Measurements from ENCODE around the gene TMEM263. TPM values are rescaled to one million over a fixed set of nuclear protein-coding genes. Genes with fewer than 3 reads are reported as not detected.
A peak's percentile ranks its signal among the peaks of the same experiment; 100 is the strongest.

Gene TMEM263
- total and polyA plus RNA-seq, 2 of the 13 experiments (the other 11 are each of a cell fraction or from before 2014, with no cell fraction given): 25.9 to 58.6 TPM

GRCh38 chr12:106955377-106956047 is at the start of gene TMEM263 (continued):
- TF ChIP-seq, protein P1, sequence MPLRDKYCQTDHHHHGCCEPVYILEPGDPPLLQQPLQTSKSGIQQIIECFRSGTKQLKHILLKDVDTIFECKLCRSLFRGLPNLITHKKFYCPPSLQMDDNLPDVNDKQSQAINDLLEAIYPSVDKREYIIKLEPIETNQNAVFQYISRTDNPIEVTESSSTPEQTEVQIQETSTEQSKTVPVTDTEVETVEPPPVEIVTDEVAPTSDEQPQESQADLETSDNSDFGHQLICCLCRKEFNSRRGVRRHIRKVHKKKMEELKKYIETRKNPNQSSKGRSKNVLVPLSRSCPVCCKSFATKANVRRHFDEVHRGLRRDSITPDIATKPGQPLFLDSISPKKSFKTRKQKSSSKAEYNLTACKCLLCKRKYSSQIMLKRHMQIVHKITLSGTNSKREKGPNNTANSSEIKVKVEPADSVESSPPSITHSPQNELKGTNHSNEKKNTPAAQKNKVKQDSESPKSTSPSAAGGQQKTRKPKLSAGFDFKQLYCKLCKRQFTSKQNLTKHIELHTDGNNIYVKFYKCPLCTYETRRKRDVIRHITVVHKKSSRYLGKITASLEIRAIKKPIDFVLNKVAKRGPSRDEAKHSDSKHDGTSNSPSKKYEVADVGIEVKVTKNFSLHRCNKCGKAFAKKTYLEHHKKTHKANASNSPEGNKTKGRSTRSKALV (CRISPR knock-in tag; IDR thresholded peaks at IDR 0.05): no peak
- peak; percentile 59 for TF ChIP-seq GABPB1 (CRISPR knock-in tag; IDR thresholded peaks at IDR 0.05)
- 0 out of 2 replicates have a peak, but pooled peaks have one; percentile 35 for TF ChIP-seq ZNF296 (CRISPR knock-in tag; conservative IDR thresholded peaks at IDR 0.05)
- TF ChIP-seq ZNF260 (CRISPR knock-in tag; IDR thresholded peaks at IDR 0.05; ENCODE audit: borderline replicate concordance, low read depth): no peak
- TF ChIP-seq, protein P2, sequence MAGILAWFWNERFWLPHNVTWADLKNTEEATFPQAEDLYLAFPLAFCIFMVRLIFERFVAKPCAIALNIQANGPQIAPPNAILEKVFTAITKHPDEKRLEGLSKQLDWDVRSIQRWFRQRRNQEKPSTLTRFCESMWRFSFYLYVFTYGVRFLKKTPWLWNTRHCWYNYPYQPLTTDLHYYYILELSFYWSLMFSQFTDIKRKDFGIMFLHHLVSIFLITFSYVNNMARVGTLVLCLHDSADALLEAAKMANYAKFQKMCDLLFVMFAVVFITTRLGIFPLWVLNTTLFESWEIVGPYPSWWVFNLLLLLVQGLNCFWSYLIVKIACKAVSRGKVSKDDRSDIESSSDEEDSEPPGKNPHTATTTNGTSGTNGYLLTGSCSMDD (CRISPR knock-in tag; IDR thresholded peaks at IDR 0.05): no peak
- TF ChIP-seq ELF3 (CRISPR knock-in tag; IDR thresholded peaks at IDR 0.05): no peak; the same call in 1 of the 2 replicates
- no peak; the same call in 1 of the 2 replicates for TF ChIP-seq ZSCAN12 (CRISPR knock-in tag; IDR thresholded peaks at IDR 0.05)
- peak; percentile 88; the same call in 1 of the 2 replicates for TF ChIP-seq TEAD2 (CRISPR knock-in tag; IDR thresholded peaks at IDR 0.05)
- no peak for TF ChIP-seq TEF (CRISPR knock-in tag; IDR thresholded peaks at IDR 0.05)
- no peak for TF ChIP-seq HOMEZ (CRISPR knock-in tag; IDR thresholded peaks at IDR 0.05; ENCODE audit: low read depth)
- no peak for TF ChIP-seq GPN1 (CRISPR knock-in tag; IDR thresholded peaks at IDR 0.05; ENCODE audit: borderline replicate concordance)
- peak; percentile 48 for TF ChIP-seq ZNF441 (CRISPR knock-in tag; IDR thresholded peaks at IDR 0.05; ENCODE audit: borderline replicate concordance)
- TF ChIP-seq CREBL2 (CRISPR knock-in tag; IDR thresholded peaks at IDR 0.05; ENCODE audit: borderline replicate concordance): no peak
- no peak for TF ChIP-seq ZBTB1 (CRISPR knock-in tag; IDR thresholded peaks at IDR 0.05; ENCODE audit: borderline replicate concordance)
- no peak for TF ChIP-seq ZNF263 (CRISPR knock-in tag; IDR thresholded peaks at IDR 0.05)
- TF ChIP-seq TOE1 (CRISPR knock-in tag; IDR thresholded peaks at IDR 0.05): no peak
- TF ChIP-seq NONO (IDR thresholded peaks at IDR 0.05): no peak
- TF ChIP-seq NONO (CRISPR knock-in tag; conservative IDR thresholded peaks at IDR 0.05): peak; percentile 61
- 0 out of 2 replicates have a peak, but pooled peaks have one; percentile 46 for TF ChIP-seq TBP (CRISPR knock-in tag; IDR thresholded peaks at IDR 0.05)
- TF ChIP-seq RFXANK (CRISPR knock-in tag; IDR thresholded peaks at IDR 0.05): no peak
- peak; percentile 32 for TF ChIP-seq ZEB1 (IDR thresholded peaks at IDR 0.05; ENCODE audit: insufficient replicate concordance, low read depth)
- TF ChIP-seq, protein P3, sequence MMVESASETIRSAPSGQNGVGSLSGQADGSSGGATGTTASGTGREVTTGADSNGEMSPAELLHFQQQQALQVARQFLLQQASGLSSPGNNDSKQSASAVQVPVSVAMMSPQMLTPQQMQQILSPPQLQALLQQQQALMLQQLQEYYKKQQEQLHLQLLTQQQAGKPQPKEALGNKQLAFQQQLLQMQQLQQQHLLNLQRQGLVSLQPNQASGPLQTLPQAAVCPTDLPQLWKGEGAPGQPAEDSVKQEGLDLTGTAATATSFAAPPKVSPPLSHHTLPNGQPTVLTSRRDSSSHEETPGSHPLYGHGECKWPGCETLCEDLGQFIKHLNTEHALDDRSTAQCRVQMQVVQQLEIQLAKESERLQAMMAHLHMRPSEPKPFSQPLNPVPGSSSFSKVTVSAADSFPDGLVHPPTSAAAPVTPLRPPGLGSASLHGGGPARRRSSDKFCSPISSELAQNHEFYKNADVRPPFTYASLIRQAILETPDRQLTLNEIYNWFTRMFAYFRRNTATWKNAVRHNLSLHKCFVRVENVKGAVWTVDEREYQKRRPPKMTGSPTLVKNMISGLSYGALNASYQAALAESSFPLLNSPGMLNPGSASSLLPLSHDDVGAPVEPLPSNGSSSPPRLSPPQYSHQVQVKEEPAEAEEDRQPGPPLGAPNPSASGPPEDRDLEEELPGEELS (CRISPR knock-in tag; IDR thresholded peaks at IDR 0.05): 0 out of 2 replicates have a peak, but pooled peaks have one; percentile 29
- TF ChIP-seq DNMT3B (CRISPR knock-in tag; conservative IDR thresholded peaks at IDR 0.05): no peak
- peak; percentile 74 for TF ChIP-seq ASH2L (IDR thresholded peaks at IDR 0.05; ENCODE audit: insufficient read length, low read depth, low read length)
